ENCODE data around the gene ADGRG4.

Gene ADGRG4

DNA sequence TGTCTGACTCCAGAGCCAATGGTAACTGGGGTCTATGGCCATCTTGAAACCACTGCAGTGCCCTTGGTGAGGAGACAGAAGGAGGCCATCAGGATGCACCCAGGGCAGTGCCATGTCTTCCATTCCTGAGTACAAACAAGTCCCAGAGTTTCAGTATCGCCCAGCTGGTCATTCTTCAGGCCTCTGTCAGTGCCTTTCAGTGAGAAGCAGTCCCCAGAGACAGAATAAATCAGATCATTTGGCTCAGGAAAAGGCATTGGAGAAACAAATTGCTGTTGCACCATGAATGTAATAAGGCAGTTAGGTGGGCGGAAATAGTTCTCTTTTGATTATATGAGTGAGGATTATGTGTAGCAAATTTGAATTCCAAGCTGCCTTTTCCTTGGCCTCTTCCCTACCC, 21.3 kb downstream of the ADGRG4 start:
- Histone ChIP-seq H3K9ac (ENCODE audit: low read depth in 1 of 2, low read length in 2 of 2) (no peak overlapping the region), H3K36me3 (ENCODE audit: control insufficient read depth in 1 of 2, insufficient read depth in 2 of 2, low read length in 2 of 2) (no peaks in the 10 kb centered on the region), H3K4me1 (ENCODE audit: control insufficient read depth in 1 of 2, insufficient read depth in 2 of 2, low read length in 2 of 2) (no peaks in the 10 kb centered on the region), H3K9me3 (ENCODE audit: control insufficient read depth in 1 of 2, low read length in 2 of 2) (no peaks in the 10 kb centered on the region), H3K27me3 (ENCODE audit: control insufficient read depth in 1 of 2, insufficient read depth in 2 of 2, low read length in 2 of 2) (no peaks in the 10 kb centered on the region), H3K27ac (ENCODE audit: low read depth, low read length) (no peak overlapping the region), H3K4me3 (ENCODE audit: low read depth in 1 of 2, low read length in 2 of 2) (no peak overlapping the region)

GRCh38 chrX:136325377-136325776, 24.6 kb downstream of the ADGRG4 start:
- Histone ChIP-seq H3K36me3 (ENCODE audit: control insufficient read depth in 1 of 2, insufficient read depth in 2 of 2, low read length in 2 of 2) (no peaks in the 10 kb centered on the region), H3K4me3 (ENCODE audit: low read depth in 1 of 2, low read length in 2 of 2) (no peak overlapping the region), H3K4me1 (ENCODE audit: control insufficient read depth in 1 of 2, insufficient read depth in 2 of 2, low read length in 2 of 2) (no peaks in the 10 kb centered on the region), H3K9me3 (ENCODE audit: control insufficient read depth in 1 of 2, low read length in 2 of 2) (no peaks in the 10 kb centered on the region), H3K9ac (ENCODE audit: low read depth in 1 of 2, low read length in 2 of 2) (no peak overlapping the region), H3K27ac (ENCODE audit: low read depth, low read length) (no peak overlapping the region), H3K27me3 (ENCODE audit: control insufficient read depth in 1 of 2, insufficient read depth in 2 of 2, low read length in 2 of 2) (no peaks in the 10 kb centered on the region)

- Histone ChIP-seq H3K9me3 (ENCODE audit: control insufficient read depth in 1 of 2, low read length in 2 of 2) (no peaks in the 10 kb centered on the region), H3K27me3 (ENCODE audit: control insufficient read depth in 1 of 2, insufficient read depth in 2 of 2, low read length in 2 of 2) (no peaks in the 10 kb centered on the region), H3K36me3 (ENCODE audit: control insufficient read depth in 1 of 2, insufficient read depth in 2 of 2, low read length in 2 of 2) (no peaks in the 10 kb centered on the region), H3K27ac (ENCODE audit: low read depth, low read length) (no peak overlapping the region), H3K4me1 (ENCODE audit: control insufficient read depth in 1 of 2, insufficient read depth in 2 of 2, low read length in 2 of 2) (no peaks in the 10 kb centered on the region), H3K4me3 (ENCODE audit: low read depth in 1 of 2, low read length in 2 of 2) (no peak overlapping the region), H3K9ac (ENCODE audit: low read depth in 1 of 2, low read length in 2 of 2) (no peak overlapping the region)
These were observed 28.2 kb downstream of the ADGRG4 start for GRCh38 chrX:136328933-136329332.

- Histone ChIP-seq H3K27me3 (ENCODE audit: control insufficient read depth in 1 of 2, insufficient read depth in 2 of 2, low read length in 2 of 2) (no peaks in the 10 kb centered on the region), H3K4me3 (ENCODE audit: low read depth in 1 of 2, low read length in 2 of 2) (no peak overlapping the region), H3K4me1 (ENCODE audit: control insufficient read depth in 1 of 2, insufficient read depth in 2 of 2, low read length in 2 of 2) (no peaks in the 10 kb centered on the region), H3K9ac (ENCODE audit: low read depth in 1 of 2, low read length in 2 of 2) (no peak overlapping the region), H3K9me3 (ENCODE audit: control insufficient read depth in 1 of 2, low read length in 2 of 2) (no peaks in the 10 kb centered on the region), H3K36me3 (ENCODE audit: control insufficient read depth in 1 of 2, insufficient read depth in 2 of 2, low read length in 2 of 2) (no peaks in the 10 kb centered on the region), H3K27ac (ENCODE audit: low read depth, low read length) (no peak overlapping the region)
These were observed 35.9 kb downstream of the ADGRG4 start for GRCh38 chrX:136336623-136337022.

DNA sequence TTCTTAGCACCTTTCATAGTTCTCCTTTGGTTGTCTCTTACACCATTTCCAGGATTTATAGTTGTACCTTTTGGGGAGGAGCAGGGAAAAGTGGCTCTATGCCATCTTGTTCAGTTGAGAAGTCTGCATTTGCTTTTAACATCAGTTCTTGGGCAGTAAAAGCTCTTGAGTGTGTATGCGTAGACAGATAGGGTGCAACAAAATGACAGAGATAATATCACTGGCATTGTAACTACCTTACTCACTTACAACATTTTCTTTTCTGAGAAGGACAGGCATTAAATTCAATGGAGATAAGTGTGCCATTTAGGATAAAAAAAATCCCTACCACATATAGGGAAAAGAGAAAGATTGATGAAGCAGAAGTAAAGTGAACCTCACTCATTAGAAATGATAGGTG, 38.9 kb downstream of the ADGRG4 start:
- H3K9me3 ChIP-seq (ENCODE audit: control insufficient read depth in 1 of 2, low read length in 2 of 2), result no peaks in the 10 kb centered on the region
- no peaks in the 10 kb centered on the region for H3K36me3 ChIP-seq (ENCODE audit: control insufficient read depth in 1 of 2, insufficient read depth in 2 of 2, low read length in 2 of 2)
- no peak overlapping the region for H3K4me3 ChIP-seq (ENCODE audit: low read depth in 1 of 2, low read length in 2 of 2)
- H3K9ac ChIP-seq (ENCODE audit: low read depth in 1 of 2, low read length in 2 of 2), result no peak overlapping the region
- H3K27ac ChIP-seq (ENCODE audit: low read depth, low read length), result no peak overlapping the region
- H3K4me1 ChIP-seq (ENCODE audit: control insufficient read depth in 1 of 2, insufficient read depth in 2 of 2, low read length in 2 of 2), result no peaks in the 10 kb centered on the region
- no peaks in the 10 kb centered on the region for H3K27me3 ChIP-seq (ENCODE audit: control insufficient read depth in 1 of 2, insufficient read depth in 2 of 2, low read length in 2 of 2)

GRCh38 chrX:136344320-136344719, 43.6 kb downstream of the ADGRG4 start:
- no peaks in the 10 kb centered on the region for H3K9me3 ChIP-seq (ENCODE audit: control insufficient read depth in 1 of 2, low read length in 2 of 2)
- no peak overlapping the region for H3K4me3 ChIP-seq (ENCODE audit: low read depth in 1 of 2, low read length in 2 of 2)
- H3K36me3 ChIP-seq (ENCODE audit: control insufficient read depth in 1 of 2, insufficient read depth in 2 of 2, low read length in 2 of 2), result no peaks in the 10 kb centered on the region
- H3K27me3 ChIP-seq (ENCODE audit: control insufficient read depth in 1 of 2, insufficient read depth in 2 of 2, low read length in 2 of 2), result no peaks in the 10 kb centered on the region
- H3K9ac ChIP-seq (ENCODE audit: low read depth in 1 of 2, low read length in 2 of 2), result no peak overlapping the region
- H3K4me1 ChIP-seq (ENCODE audit: control insufficient read depth in 1 of 2, insufficient read depth in 2 of 2, low read length in 2 of 2), result no peaks in the 10 kb centered on the region
- no peak overlapping the region for H3K27ac ChIP-seq (ENCODE audit: low read depth, low read length)

GRCh38 chrX:136346506-136346905, 45.7 kb downstream of the ADGRG4 start:
- H3K4me3 ChIP-seq (ENCODE audit: low read depth in 1 of 2, low read length in 2 of 2), result no peak overlapping the region

GRCh38 chrX:136347706-136348105, 46.9 kb downstream of the ADGRG4 start:
- Histone ChIP-seq H3K9ac (ENCODE audit: low read depth in 1 of 2, low read length in 2 of 2) (no peak overlapping the region), H3K4me3 (ENCODE audit: low read depth in 1 of 2, low read length in 2 of 2) (no peak overlapping the region), H3K9me3 (ENCODE audit: control insufficient read depth in 1 of 2, low read length in 2 of 2) (no peaks in the 10 kb centered on the region), H3K36me3 (ENCODE audit: control insufficient read depth in 1 of 2, insufficient read depth in 2 of 2, low read length in 2 of 2) (no peaks in the 10 kb centered on the region), H3K27me3 (ENCODE audit: control insufficient read depth in 1 of 2, insufficient read depth in 2 of 2, low read length in 2 of 2) (no peaks in the 10 kb centered on the region), H3K27ac (ENCODE audit: low read depth, low read length) (no peak overlapping the region), H3K4me1 (ENCODE audit: control insufficient read depth in 1 of 2, insufficient read depth in 2 of 2, low read length in 2 of 2) (no peaks in the 10 kb centered on the region)

More at GRCh38 chrX:136346506-136346905, 45.7 kb downstream of the ADGRG4 start:
- Histone ChIP-seq H3K9ac (ENCODE audit: low read depth in 1 of 2, low read length in 2 of 2) (no peak overlapping the region), H3K27ac (ENCODE audit: low read depth, low read length) (no peak overlapping the region), H3K36me3 (ENCODE audit: control insufficient read depth in 1 of 2, insufficient read depth in 2 of 2, low read length in 2 of 2) (no peaks in the 10 kb centered on the region), H3K27me3 (ENCODE audit: control insufficient read depth in 1 of 2, insufficient read depth in 2 of 2, low read length in 2 of 2) (no peaks in the 10 kb centered on the region), H3K9me3 (ENCODE audit: control insufficient read depth in 1 of 2, low read length in 2 of 2) (no peaks in the 10 kb centered on the region), H3K4me1 (ENCODE audit: control insufficient read depth in 1 of 2, insufficient read depth in 2 of 2, low read length in 2 of 2) (no peaks in the 10 kb centered on the region)

GRCh38 chrX:136353526-136354093, 52.8 kb downstream of the ADGRG4 start:
- H3K9ac ChIP-seq (ENCODE audit: low read depth in 1 of 2, low read length in 2 of 2), result no peak overlapping the region
- no peaks in the 10 kb centered on the region for H3K4me1 ChIP-seq (ENCODE audit: control insufficient read depth in 1 of 2, insufficient read depth in 2 of 2, low read length in 2 of 2)
- no peaks in the 10 kb centered on the region for H3K9me3 ChIP-seq (ENCODE audit: control insufficient read depth in 1 of 2, low read length in 2 of 2)
- no peak overlapping the region for H3K27ac ChIP-seq (ENCODE audit: low read depth, low read length)
- H3K36me3 ChIP-seq (ENCODE audit: control insufficient read depth in 1 of 2, insufficient read depth in 2 of 2, low read length in 2 of 2), result no peaks in the 10 kb centered on the region
- no peak overlapping the region for H3K4me3 ChIP-seq (ENCODE audit: low read depth in 1 of 2, low read length in 2 of 2)
- no peaks in the 10 kb centered on the region for H3K27me3 ChIP-seq (ENCODE audit: control insufficient read depth in 1 of 2, insufficient read depth in 2 of 2, low read length in 2 of 2)

DNA sequence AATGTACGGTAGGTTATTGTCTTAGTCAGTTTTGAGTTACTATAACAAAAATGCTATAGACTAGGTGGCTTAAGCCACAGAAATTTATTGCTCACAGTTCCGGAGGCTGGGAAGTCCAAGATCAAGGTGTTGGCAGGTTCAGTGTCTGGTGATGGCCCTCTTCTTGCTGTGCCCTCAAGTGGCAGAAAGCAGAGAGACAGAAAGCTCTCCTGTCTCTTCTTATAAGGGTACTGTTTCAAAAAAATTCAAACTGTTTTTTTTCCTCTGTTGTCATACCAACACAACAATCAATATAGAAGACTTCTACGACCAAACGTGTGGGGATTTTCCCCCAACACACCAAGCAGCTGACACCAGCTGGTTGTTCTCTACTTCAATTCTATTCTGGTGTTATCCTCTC, 53.4 kb downstream of the ADGRG4 start:
- H3K27me3 ChIP-seq (ENCODE audit: control insufficient read depth in 1 of 2, insufficient read depth in 2 of 2, low read length in 2 of 2), result no peaks in the 10 kb centered on the region
- H3K9ac ChIP-seq (ENCODE audit: low read depth in 1 of 2, low read length in 2 of 2), result no peak overlapping the region

GRCh38 chrX:136369377-136369776, 68.6 kb downstream of the ADGRG4 start:
- H3K36me3 ChIP-seq (ENCODE audit: control insufficient read depth in 1 of 2, insufficient read depth in 2 of 2, low read length in 2 of 2), result no peaks in the 10 kb centered on the region
- H3K9me3 ChIP-seq (ENCODE audit: control insufficient read depth in 1 of 2, low read length in 2 of 2), result no peaks in the 10 kb centered on the region
- H3K27me3 ChIP-seq (ENCODE audit: control insufficient read depth in 1 of 2, insufficient read depth in 2 of 2, low read length in 2 of 2), result no peaks in the 10 kb centered on the region
- no peak overlapping the region for H3K9ac ChIP-seq (ENCODE audit: low read depth in 1 of 2, low read length in 2 of 2)
- H3K27ac ChIP-seq (ENCODE audit: low read depth, low read length), result no peak overlapping the region
- no peaks in the 10 kb centered on the region for H3K4me1 ChIP-seq (ENCODE audit: control insufficient read depth in 1 of 2, insufficient read depth in 2 of 2, low read length in 2 of 2)
- no peak overlapping the region for H3K4me3 ChIP-seq (ENCODE audit: low read depth in 1 of 2, low read length in 2 of 2)

More for the DNA sequence above, 53.4 kb downstream of the ADGRG4 start:
- Histone ChIP-seq H3K4me3 (ENCODE audit: low read depth in 1 of 2, low read length in 2 of 2) (no peak overlapping the region), H3K9me3 (ENCODE audit: control insufficient read depth in 1 of 2, low read length in 2 of 2) (no peaks in the 10 kb centered on the region), H3K36me3 (ENCODE audit: control insufficient read depth in 1 of 2, insufficient read depth in 2 of 2, low read length in 2 of 2) (no peaks in the 10 kb centered on the region), H3K27ac (ENCODE audit: low read depth, low read length) (no peak overlapping the region), H3K4me1 (ENCODE audit: control insufficient read depth in 1 of 2, insufficient read depth in 2 of 2, low read length in 2 of 2) (no peaks in the 10 kb centered on the region)

Data from duodenal mucosa (tissue), 2 donors.